ENCODE measurements around the gene TMEM131L. TPM values are rescaled to one million over a fixed set of nuclear protein-coding genes. Genes with fewer than 3 reads are reported as not detected.

Gene TMEM131L
- total RNA-seq, 2 donors from 2014 or later: 4.8 to 6.2 TPM

GRCh38 chr4:153485359-153485758 lies 19.2 kb downstream of the TMEM131L start:
- Histone ChIP-seq H3K4me1 (peaks cover 9% of the 10 kb centered on the region), H3K9me3 (no peaks in the 10 kb centered on the region), H3K27ac (no peak overlapping the region), H3K9ac (ENCODE audit: low read depth in 2 of 2, low read length in 2 of 2) (no peak overlapping the region), H3K36me3 (no peaks in the 10 kb centered on the region), H3K4me3 (no peak overlapping the region), H3K27me3 (no peaks in the 10 kb centered on the region)
- no peak for TF ChIP-seq CTCF (IDR thresholded peaks at IDR 0.05)
- DNase-seq: no peak
- intact Hi-C loops (cut with DNase I): no loop called here

- DNase-seq: no peak
- Histone ChIP-seq H3K9me3 (no peaks in the 10 kb centered on the region), H3K36me3 (no peaks in the 10 kb centered on the region), H3K4me3 (no peak overlapping the region), H3K27ac (no peak overlapping the region), H3K4me1 (peaks cover 9% of the 10 kb centered on the region), H3K27me3 (no peaks in the 10 kb centered on the region), H3K9ac (ENCODE audit: low read depth in 2 of 2, low read length in 2 of 2) (no peak overlapping the region)
- intact Hi-C loops (cut with DNase I): no loop called here
- no peak for TF ChIP-seq CTCF (IDR thresholded peaks at IDR 0.05)
Observed at GRCh38 chr4:153485860-153486259, 19.7 kb downstream of the TMEM131L start.

GRCh38 chr4:153486281-153487151 lies 20.4 kb downstream of the TMEM131L start:
- TF ChIP-seq CTCF (IDR thresholded peaks at IDR 0.05): no peak
- H3K4me3 ChIP-seq: no peak overlapping the region
- DNase-seq: no peak
- intact Hi-C loops (cut with DNase I): no loop called here
- peaks cover 9% of the 10 kb centered on the region for H3K4me1 ChIP-seq
- no peak overlapping the region for H3K27ac ChIP-seq
- no peaks in the 10 kb centered on the region for H3K27me3 ChIP-seq
- no peaks in the 10 kb centered on the region for H3K9me3 ChIP-seq
- no peaks in the 10 kb centered on the region for H3K36me3 ChIP-seq
- no peak overlapping the region for H3K9ac ChIP-seq (ENCODE audit: low read depth in 2 of 2, low read length in 2 of 2)

- intact Hi-C loops (cut with DNase I): no loop called here
- no peaks in the 10 kb centered on the region for H3K9me3 ChIP-seq
- TF ChIP-seq CTCF (IDR thresholded peaks at IDR 0.05): no peak
- peak overlapping the region; percentile 15 for H3K4me3 ChIP-seq
- DNase-seq: no peak
- H3K27ac ChIP-seq: peak overlapping the region; percentile 63
- H3K36me3 ChIP-seq: no peaks in the 10 kb centered on the region
- H3K9ac ChIP-seq (ENCODE audit: low read depth in 2 of 2, low read length in 2 of 2): peak overlapping the region; percentile 47 to 58
- H3K27me3 ChIP-seq: no peaks in the 10 kb centered on the region
- peaks cover 9% of the 10 kb centered on the region for H3K4me1 ChIP-seq
Observed at GRCh38 chr4:153488006-153488891, 22.1 kb downstream of the TMEM131L start.

- H3K9ac ChIP-seq (ENCODE audit: low read depth in 2 of 2, low read length in 2 of 2): no peak overlapping the region
- H3K4me3 ChIP-seq: no peak overlapping the region
- peaks cover 9% of the 10 kb centered on the region for H3K4me1 ChIP-seq
- no peaks in the 10 kb centered on the region for H3K9me3 ChIP-seq
- no peaks in the 10 kb centered on the region for H3K36me3 ChIP-seq
- TF ChIP-seq CTCF (IDR thresholded peaks at IDR 0.05): no peak
- DNase-seq: no peak
- H3K27ac ChIP-seq: no peak overlapping the region
- H3K27me3 ChIP-seq: no peaks in the 10 kb centered on the region
- intact Hi-C loops (cut with DNase I): no loop called here
Observed at GRCh38 chr4:153489856-153490558, 23.8 kb downstream of the TMEM131L start.
